ENCODE data around the gene BRD9.

Gene BRD9

GRCh38 chr5:911601-912000 is 19.0 kb upstream of the BRD9 start:
- no peak for DNase-seq (ENCODE audit: low read depth)

GRCh38 chr5:910769-911160 is 18.2 kb upstream of the BRD9 start:
- no peaks in the 10 kb centered on the region for H3K27me3 ChIP-seq (replicated peaks; ENCODE audit: control insufficient read depth, insufficient read depth, low read length)
- H3K4me3 ChIP-seq (ENCODE audit: low read length) = no peak overlapping the region
- H3K36me3 ChIP-seq (ENCODE audit: control insufficient read depth, insufficient read depth, low read length, severe bottlenecking) = peaks cover 3% of the 10 kb centered on the region

More at GRCh38 chr5:911601-912000, 19.0 kb upstream of the BRD9 start:
- Histone ChIP-seq H3K4me3 (ENCODE audit: low read length) (no peak overlapping the region), H3K9me3 (ENCODE audit: control insufficient read depth, low read length) (no peaks in the 10 kb centered on the region), H3K9ac (ENCODE audit: low read length) (no peak overlapping the region), H3K27me3 (replicated peaks; ENCODE audit: control insufficient read depth, insufficient read depth, low read length) (no peaks in the 10 kb centered on the region), H3K4me1 (ENCODE audit: control insufficient read depth, insufficient read depth, low read length) (no peaks in the 10 kb centered on the region), H3K36me3 (ENCODE audit: control insufficient read depth, insufficient read depth, low read length, severe bottlenecking) (peaks cover 3% of the 10 kb centered on the region)

GRCh38 chr5:909994-910768 is 17.6 kb upstream of the BRD9 start:
- peaks cover 3% of the 10 kb centered on the region for H3K36me3 ChIP-seq (ENCODE audit: control insufficient read depth, insufficient read depth, low read length, severe bottlenecking)
- H3K9ac ChIP-seq (ENCODE audit: low read length) = no peak overlapping the region
- H3K27me3 ChIP-seq (replicated peaks; ENCODE audit: control insufficient read depth, insufficient read depth, low read length) = no peaks in the 10 kb centered on the region
- H3K4me1 ChIP-seq (ENCODE audit: control insufficient read depth, insufficient read depth, low read length) = no peaks in the 10 kb centered on the region
- no peak overlapping the region for H3K4me3 ChIP-seq (ENCODE audit: low read length)
- no peaks in the 10 kb centered on the region for H3K9me3 ChIP-seq (ENCODE audit: control insufficient read depth, low read length)
- no peak for DNase-seq (ENCODE audit: low read depth)

More at GRCh38 chr5:910769-911160, 18.2 kb upstream of the BRD9 start:
- Histone ChIP-seq H3K4me1 (ENCODE audit: control insufficient read depth, insufficient read depth, low read length) (no peaks in the 10 kb centered on the region), H3K9me3 (ENCODE audit: control insufficient read depth, low read length) (no peaks in the 10 kb centered on the region), H3K9ac (ENCODE audit: low read length) (no peak overlapping the region)
- no peak for DNase-seq (ENCODE audit: low read depth)

- Histone ChIP-seq H3K9me3 (ENCODE audit: control insufficient read depth, low read length) (no peaks in the 10 kb centered on the region), H3K9ac (ENCODE audit: low read length) (no peak overlapping the region), H3K27me3 (replicated peaks; ENCODE audit: control insufficient read depth, insufficient read depth, low read length) (no peaks in the 10 kb centered on the region), H3K4me1 (ENCODE audit: control insufficient read depth, insufficient read depth, low read length) (no peaks in the 10 kb centered on the region), H3K36me3 (ENCODE audit: control insufficient read depth, insufficient read depth, low read length, severe bottlenecking) (peaks cover 3% of the 10 kb centered on the region), H3K4me3 (ENCODE audit: low read length) (no peak overlapping the region)
- no peak for DNase-seq (ENCODE audit: low read depth)
Measured at GRCh38 chr5:909086-909485, 16.5 kb upstream of the BRD9 start.

- no peaks in the 10 kb centered on the region for H3K27me3 ChIP-seq (replicated peaks; ENCODE audit: control insufficient read depth, insufficient read depth, low read length)
- H3K9me3 ChIP-seq (ENCODE audit: control insufficient read depth, low read length) = no peaks in the 10 kb centered on the region
- H3K36me3 ChIP-seq (ENCODE audit: control insufficient read depth, insufficient read depth, low read length, severe bottlenecking) = peaks cover 3% of the 10 kb centered on the region
- DNase-seq (ENCODE audit: low read depth) = no peak
- H3K4me3 ChIP-seq (ENCODE audit: low read length) = no peak overlapping the region
- no peaks in the 10 kb centered on the region for H3K4me1 ChIP-seq (ENCODE audit: control insufficient read depth, insufficient read depth, low read length)
- no peak overlapping the region for H3K9ac ChIP-seq (ENCODE audit: low read length)
Measured at GRCh38 chr5:908172-908571, 15.6 kb upstream of the BRD9 start.

- Histone ChIP-seq H3K9ac (ENCODE audit: low read length) (no peak overlapping the region), H3K4me3 (ENCODE audit: low read length) (no peak overlapping the region), H3K9me3 (ENCODE audit: control insufficient read depth, low read length) (no peaks in the 10 kb centered on the region), H3K36me3 (ENCODE audit: control insufficient read depth, insufficient read depth, low read length, severe bottlenecking) (peaks cover 3% of the 10 kb centered on the region), H3K27me3 (replicated peaks; ENCODE audit: control insufficient read depth, insufficient read depth, low read length) (no peaks in the 10 kb centered on the region), H3K4me1 (ENCODE audit: control insufficient read depth, insufficient read depth, low read length) (no peaks in the 10 kb centered on the region)
- no peak for DNase-seq (ENCODE audit: low read depth)
Measured at GRCh38 chr5:907366-907910, 14.8 kb upstream of the BRD9 start.

DNA sequence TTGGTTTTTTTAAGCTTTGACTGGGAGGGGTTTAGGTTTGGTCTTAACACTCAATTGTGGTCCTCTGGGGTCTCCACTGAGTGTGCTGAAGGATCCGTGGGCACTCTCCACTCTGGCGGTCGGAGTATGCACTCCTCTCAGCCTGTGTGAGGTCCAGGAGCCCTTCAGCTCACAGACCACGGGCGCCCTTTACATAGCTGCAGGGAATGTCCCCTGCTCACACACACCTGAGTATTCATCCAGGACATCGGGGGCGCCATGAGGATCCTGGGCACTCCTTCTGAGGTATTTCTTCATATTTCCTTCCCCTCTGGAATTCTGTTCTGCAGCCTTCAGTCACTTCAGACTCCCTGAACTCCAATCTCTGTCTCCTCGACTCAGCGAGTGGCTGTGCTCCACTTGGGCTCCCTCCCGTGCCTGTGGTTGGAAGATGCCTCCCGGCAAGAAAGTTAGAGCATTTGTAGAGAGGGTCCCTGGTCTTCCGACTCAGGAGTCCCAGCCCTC is 12.6 kb upstream of the BRD9 start:
- Histone ChIP-seq H3K9me3 (ENCODE audit: control insufficient read depth, low read length) (no peaks in the 10 kb centered on the region), H3K9ac (ENCODE audit: low read length) (no peak overlapping the region), H3K4me3 (ENCODE audit: low read length) (no peak overlapping the region), H3K27me3 (replicated peaks; ENCODE audit: control insufficient read depth, insufficient read depth, low read length) (no peaks in the 10 kb centered on the region), H3K36me3 (ENCODE audit: control insufficient read depth, insufficient read depth, low read length, severe bottlenecking) (peaks cover 3% of the 10 kb centered on the region), H3K4me1 (ENCODE audit: control insufficient read depth, insufficient read depth, low read length) (no peaks in the 10 kb centered on the region)
- no peak for DNase-seq (ENCODE audit: low read depth)

GRCh38 chr5:903756-904096 is 11.1 kb upstream of the BRD9 start:
- Histone ChIP-seq H3K9ac (ENCODE audit: low read length) (no peak overlapping the region), H3K27me3 (replicated peaks; ENCODE audit: control insufficient read depth, insufficient read depth, low read length) (no peaks in the 10 kb centered on the region), H3K4me3 (ENCODE audit: low read length) (no peak overlapping the region), H3K9me3 (ENCODE audit: control insufficient read depth, low read length) (no peaks in the 10 kb centered on the region), H3K4me1 (ENCODE audit: control insufficient read depth, insufficient read depth, low read length) (no peaks in the 10 kb centered on the region), H3K36me3 (ENCODE audit: control insufficient read depth, insufficient read depth, low read length, severe bottlenecking) (peaks cover 3% of the 10 kb centered on the region)
- DNase-seq (ENCODE audit: low read depth) = no peak

DNA sequence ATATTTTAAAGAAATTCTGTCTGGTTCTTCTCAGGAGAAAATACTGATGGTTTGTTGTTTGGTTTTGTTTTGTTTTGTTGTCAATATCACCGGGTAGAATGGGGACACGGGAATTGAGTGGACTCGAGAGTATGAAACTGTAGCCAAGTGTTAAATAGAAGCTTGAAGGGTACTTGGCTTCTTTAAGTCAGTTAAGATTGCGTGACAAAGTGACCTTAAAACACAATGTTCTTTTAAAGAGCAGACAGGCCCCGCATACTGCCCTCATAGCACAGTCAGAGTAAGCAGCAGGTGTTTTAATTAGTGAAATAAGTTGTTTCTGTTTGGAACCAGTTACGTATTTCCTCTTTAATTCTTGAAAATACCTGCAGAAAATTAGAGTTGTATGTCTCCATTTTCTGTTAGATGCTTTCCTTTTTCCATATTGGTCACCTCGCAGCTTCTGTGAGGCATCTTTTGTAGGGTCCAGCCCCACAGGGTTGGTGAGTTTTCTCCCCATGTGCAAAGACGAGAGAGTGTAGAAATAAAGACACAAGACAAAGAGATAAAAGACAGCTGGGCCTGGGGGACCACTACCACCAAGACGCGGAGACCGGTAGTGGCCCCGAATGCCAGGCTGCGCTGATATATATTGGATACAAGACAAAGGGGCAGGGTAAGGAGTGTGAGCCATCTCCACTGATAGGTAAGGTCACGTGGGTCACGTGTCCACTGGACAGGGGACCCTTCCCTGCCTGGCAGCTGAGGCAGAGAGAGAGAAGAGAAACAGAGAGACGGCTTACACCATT is 9.7 kb upstream of the BRD9 start:
- Histone ChIP-seq H3K27me3 (replicated peaks; ENCODE audit: control insufficient read depth, insufficient read depth, low read length) (no peaks in the 10 kb centered on the region), H3K4me1 (ENCODE audit: control insufficient read depth, insufficient read depth, low read length) (no peaks in the 10 kb centered on the region), H3K36me3 (ENCODE audit: control insufficient read depth, insufficient read depth, low read length, severe bottlenecking) (no peaks in the 10 kb centered on the region), H3K9me3 (ENCODE audit: control insufficient read depth, low read length) (no peaks in the 10 kb centered on the region), H3K4me3 (ENCODE audit: low read length) (no peak overlapping the region), H3K9ac (ENCODE audit: low read length) (no peak overlapping the region)
- no peak for DNase-seq (ENCODE audit: low read depth)

DNA sequence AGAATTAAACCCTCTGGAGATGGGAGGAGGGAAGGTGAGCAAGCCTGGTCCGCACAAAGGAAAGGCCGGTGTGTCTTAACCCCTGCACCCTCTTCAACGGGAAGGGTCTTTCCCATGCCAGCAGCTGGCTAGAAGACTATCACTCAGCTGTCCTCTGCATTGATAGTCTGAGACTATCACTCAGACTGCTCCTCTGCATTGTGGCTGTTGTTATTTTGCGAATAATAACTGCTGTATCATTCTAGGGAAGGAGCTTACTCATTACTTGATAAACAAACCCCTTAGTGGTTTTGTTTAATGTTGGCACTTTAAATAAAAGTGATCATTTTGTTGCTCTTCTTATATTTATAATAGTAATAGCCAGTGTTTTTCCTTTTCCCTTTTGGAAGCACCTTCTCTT is 8.2 kb upstream of the BRD9 start:
- H3K36me3 ChIP-seq (ENCODE audit: control insufficient read depth, insufficient read depth, low read length, severe bottlenecking) = no peaks in the 10 kb centered on the region
- H3K27me3 ChIP-seq (replicated peaks; ENCODE audit: control insufficient read depth, insufficient read depth, low read length) = no peaks in the 10 kb centered on the region
- DNase-seq (ENCODE audit: low read depth) = no peak
- H3K9ac ChIP-seq (ENCODE audit: low read length) = no peak overlapping the region
- no peak overlapping the region for H3K4me3 ChIP-seq (ENCODE audit: low read length)
- H3K9me3 ChIP-seq (ENCODE audit: control insufficient read depth, low read length) = no peaks in the 10 kb centered on the region
- H3K4me1 ChIP-seq (ENCODE audit: control insufficient read depth, insufficient read depth, low read length) = no peaks in the 10 kb centered on the region

- Histone ChIP-seq H3K27me3 (replicated peaks; ENCODE audit: control insufficient read depth, insufficient read depth, low read length) (no peaks in the 10 kb centered on the region), H3K36me3 (ENCODE audit: control insufficient read depth, insufficient read depth, low read length, severe bottlenecking) (peaks cover 14% of the 10 kb centered on the region), H3K9me3 (ENCODE audit: control insufficient read depth, low read length) (no peaks in the 10 kb centered on the region), H3K4me1 (ENCODE audit: control insufficient read depth, insufficient read depth, low read length) (peaks cover 19% of the 10 kb centered on the region), H3K4me3 (ENCODE audit: low read length) (peak overlapping the region; percentile 92), H3K9ac (ENCODE audit: low read length) (peak overlapping the region; percentile 90)
- DNase-seq (ENCODE audit: low read depth) = no peak
Measured at GRCh38 chr5:893711-894110, 1.1 kb upstream of the BRD9 start.

All from adipocyte (in vitro differentiated cells).